ENCODE data around the gene TRABD2B.

Gene TRABD2B

DNA sequence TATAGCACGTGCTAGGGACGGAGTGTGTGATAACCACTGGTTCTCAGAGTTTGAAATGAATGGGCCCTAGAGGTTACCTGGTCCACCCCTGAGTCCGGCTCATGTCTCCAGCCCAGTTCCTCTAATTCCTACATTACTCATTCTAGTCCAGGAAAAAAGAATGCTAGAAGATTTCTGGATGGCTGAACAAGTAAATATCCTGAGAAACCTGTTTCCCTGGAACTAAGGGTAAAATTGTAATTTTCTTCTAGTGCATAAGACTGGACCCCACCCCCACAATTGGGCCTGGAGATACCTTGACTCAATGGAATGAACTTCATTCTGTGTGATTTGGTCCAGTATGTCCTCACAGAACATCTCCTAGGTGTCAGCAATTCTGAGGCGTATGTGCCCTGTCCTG lies 208.4 kb downstream of the TRABD2B start:
- DNase-seq: no peak

GRCh38 chr1:47787560-47787959 lies 209.6 kb downstream of the TRABD2B start:
- DNase-seq: no peak

- DNase-seq: no peak
These were observed 210.9 kb downstream of the TRABD2B start for GRCh38 chr1:47786316-47786715.

- DNase-seq: no peak
These were observed 211.5 kb downstream of the TRABD2B start for GRCh38 chr1:47785561-47786271.

DNA sequence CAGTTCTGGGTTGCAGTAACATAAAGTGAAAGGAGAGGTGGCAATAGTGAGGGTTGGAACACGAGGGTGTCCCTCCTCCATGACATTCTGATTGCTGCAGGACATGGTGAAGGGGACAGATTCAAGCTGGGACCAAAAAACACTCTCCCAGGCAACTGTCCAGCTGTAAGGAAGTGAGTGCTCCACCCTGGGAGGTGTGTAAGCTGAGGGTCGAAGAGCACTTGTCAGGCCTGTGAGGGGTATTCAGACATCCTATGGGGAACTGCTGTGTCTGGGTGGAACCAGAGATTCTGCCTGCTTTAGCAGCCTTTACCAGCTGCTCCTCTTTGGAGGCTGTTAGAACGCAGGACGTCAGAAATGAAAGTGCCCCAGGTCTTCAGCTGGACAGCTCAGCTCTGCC lies 212.1 kb downstream of the TRABD2B start:
- no peak for DNase-seq

DNA sequence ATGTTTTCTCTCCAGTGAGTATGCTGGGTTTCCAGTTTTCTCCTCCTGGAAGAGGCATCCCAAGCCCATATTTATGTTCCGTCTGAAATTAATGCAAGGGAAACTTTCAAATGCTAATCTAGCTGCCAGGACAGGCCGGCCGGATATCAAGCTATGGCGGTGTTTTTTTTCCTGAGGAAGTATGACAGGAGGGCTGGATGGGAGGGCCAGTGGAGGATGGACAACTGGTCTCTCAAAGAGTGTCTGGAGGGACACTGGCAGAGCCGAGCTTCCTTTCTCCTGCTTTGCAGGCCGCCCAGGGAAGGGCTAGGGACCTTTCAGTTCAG lies 212.7 kb downstream of the TRABD2B start:
- no peak for DNase-seq

DNA sequence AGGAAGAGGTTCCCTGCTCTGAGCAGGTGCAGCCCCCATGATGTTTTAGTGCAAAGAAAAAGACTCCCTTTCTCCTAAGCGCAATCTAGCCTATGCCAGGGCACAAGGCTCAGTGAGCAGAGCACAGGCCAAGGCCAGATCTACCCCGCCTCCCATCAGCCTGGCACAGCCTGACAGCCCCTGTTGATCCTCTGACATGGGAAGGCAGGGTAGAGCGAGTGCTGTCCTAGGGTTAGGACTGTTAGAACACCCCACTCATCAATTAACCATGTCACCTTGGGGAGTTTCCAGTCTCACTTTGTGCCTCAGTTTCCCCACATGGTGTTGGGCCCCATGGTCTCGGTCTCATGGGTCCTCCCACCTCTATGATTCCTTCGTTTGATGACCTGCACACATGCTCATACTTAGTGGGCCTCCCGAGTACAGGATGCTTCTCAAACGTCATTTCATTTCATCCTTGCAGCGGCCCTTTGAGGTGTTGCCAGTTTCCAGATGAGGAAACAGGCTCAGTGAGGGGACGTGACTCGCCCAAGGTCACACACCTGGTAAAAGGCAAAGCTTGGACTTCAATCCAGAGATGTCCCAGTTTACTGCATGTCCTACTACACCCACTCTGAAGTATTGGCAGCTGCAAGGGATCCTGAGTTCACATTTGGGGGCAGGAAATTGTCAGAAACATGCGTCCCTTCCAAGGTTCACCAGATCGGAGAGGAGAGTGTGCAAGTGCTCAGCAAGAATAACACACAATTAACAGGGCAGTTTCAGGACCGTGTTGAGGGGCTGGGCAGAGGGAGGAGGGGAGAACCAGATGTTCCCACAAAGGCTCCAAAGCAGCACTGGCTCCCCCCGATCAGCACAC lies 213.3 kb downstream of the TRABD2B start:
- DNase-seq: no peak

DNA sequence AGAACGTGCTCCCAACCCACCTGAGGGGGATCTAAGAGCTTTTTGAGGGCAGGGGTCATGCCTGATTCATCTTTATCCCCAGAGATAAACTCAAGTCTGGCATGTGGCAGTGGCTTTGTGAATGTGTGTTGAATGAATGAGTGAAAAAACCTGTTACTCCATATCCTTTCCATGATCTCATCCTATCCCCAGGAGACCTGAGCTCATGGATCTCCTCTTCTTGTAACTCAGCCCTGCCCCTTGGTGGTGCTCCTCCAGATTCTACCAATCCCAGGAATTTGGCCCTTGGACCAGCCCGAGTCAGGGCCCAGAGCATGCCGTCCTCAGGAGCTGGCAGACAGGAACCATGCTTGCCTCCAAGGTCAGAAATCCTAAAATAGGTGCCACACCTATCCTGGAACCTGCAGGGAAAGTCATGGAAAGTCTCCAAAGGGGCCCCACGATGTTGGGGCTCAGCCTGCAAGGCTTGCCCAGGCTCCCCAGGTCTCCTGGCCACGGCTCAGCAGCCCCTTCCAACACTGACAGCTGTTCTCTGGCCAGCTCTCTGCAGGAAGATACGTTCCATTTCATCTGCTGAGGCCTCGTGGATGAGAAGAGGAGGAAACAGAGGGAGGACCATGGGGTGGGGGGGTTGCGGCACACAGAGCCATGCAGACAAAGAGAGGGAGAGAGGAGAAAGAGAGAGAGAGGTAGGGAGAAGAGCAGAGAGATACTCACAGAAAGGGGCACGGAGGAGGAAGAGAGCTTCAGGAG lies 214.6 kb downstream of the TRABD2B start:
- DNase-seq: no peak

- DNase-seq: peak; percentile 10
These were observed 215.8 kb downstream of the TRABD2B start for GRCh38 chr1:47781171-47781959.

- no peak for DNase-seq
These were observed 216.7 kb downstream of the TRABD2B start for GRCh38 chr1:47780469-47780995.

- no peak for DNase-seq
These were observed 217.6 kb downstream of the TRABD2B start for GRCh38 chr1:47779613-47780012.

DNA sequence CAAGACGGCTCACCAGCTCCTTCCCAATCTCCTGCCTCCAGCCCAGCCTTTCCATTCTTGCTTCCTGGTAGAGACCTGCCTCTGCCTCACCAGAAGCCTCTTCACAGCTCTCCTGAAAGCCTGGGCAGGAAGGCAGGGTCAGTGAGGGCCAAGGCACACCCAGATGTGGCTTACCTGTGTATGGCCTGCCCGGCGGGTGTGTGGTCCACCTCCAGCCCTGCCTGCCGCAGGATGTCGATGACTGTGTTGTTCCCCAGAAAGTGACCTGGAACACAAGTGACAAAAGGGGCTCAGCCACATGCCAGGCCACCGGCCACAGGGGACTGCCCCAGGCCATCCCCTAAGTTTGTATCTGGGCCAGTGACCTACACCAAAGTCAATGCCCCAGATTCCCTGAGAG lies 218.9 kb downstream of the TRABD2B start:
- DNase-seq: no peak

DNA sequence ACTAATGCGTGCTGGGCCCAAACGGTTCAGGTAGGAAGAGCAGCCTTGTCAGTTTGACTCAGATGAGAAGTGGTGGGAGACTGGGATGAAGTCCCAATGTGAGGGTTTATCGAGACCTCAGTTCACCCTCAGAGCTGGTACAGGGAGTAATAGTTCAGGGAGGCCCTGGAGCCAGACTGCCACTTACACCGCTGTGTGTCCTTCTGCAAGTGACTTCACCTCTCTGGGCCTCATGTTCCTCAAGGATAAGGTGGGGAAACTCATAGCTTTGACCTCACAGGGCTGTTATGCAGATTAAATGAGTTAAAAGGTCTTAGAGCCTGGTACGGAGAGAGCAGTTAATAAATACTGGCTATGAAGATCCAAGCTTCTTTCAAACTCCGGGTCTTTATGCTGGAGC lies 219.9 kb downstream of the TRABD2B start:
- DNase-seq: no peak

GRCh38 chr1:47776667-47777131 lies 220.5 kb downstream of the TRABD2B start:
- peak; percentile 73 for DNase-seq

DNA sequence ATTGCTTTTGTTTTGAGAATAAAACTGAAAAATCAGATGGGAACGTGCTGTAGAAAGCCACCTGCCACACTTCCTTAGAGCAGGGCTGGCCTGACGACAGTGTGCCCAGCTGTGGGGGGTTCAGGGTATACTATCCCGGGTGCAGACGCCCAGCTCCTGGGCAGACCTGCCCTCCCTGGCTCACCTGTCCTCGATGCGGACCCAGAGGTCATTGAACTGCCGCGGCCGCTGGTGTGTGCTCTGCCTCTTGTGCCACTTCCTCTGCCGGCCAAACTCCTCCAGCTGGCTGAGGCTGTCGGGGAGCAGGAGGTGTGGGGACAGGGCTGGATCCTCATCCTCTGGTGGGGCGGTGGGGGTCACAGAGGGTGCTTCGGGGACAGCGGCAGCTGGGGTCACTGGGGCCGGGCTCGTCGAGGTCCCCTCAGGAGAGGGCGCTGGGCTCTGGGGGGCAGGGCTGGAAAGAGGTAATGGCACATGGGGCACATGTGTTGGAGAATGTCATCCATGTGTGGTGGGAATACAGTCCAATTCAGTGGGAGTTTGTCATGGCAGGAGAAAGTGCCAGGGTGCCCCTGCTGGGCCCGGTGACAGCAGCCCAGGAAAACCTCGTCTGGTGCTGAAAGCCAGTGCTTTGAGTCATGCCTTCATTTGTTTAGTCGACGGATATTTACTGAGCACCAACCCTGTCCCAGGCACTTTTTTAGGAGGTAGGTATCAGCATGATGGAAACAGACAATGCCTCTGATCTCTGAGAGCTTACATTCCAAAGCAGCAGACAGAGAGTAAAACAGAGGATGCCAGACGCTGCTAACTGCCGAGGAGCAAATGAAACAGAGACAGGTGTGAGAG lies 222.0 kb downstream of the TRABD2B start:
- no peak for DNase-seq

- DNase-seq: no peak
These were observed 224.1 kb downstream of the TRABD2B start for GRCh38 chr1:47772960-47773682.

DNA sequence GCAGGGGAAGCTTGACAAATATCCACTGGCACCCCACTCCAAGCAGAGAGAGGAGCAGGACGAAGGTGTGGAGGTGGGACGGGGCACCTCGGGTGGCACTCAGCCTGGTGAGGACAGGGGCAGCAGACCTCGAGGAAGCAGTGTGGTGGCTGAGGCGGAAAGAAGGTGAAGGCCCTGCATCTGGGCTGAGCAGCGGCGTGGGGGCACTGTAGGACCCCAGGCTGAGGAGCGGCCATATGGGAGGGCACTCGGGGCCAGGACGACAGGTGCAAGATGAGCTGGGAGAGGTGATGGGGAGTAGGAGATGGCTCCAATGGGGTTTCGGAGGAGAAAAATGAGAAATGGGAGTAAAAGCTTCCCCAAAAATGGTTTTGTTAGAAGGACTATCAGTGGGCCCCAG lies 224.9 kb downstream of the TRABD2B start:
- DNase-seq: no peak

DNA sequence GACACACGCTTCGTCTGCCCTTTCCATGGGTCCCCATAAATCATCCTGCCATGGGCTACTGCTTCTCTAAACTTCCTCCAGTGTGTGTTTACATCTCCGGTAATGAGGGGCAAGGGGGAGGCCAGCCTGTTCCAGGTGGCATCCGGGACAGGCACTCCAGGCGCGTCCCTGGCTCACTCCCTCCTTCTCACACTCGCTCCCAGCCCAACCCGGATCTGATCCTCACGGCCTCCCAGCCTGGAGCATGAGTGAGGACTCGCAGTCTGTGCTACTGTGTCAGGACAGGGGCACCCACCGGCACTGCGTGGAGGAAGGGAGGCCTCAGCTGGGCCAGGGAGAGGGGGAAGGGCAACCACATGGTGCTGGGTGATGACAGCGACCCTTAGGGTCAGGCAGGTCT lies 225.4 kb downstream of the TRABD2B start:
- no peak for DNase-seq

DNA sequence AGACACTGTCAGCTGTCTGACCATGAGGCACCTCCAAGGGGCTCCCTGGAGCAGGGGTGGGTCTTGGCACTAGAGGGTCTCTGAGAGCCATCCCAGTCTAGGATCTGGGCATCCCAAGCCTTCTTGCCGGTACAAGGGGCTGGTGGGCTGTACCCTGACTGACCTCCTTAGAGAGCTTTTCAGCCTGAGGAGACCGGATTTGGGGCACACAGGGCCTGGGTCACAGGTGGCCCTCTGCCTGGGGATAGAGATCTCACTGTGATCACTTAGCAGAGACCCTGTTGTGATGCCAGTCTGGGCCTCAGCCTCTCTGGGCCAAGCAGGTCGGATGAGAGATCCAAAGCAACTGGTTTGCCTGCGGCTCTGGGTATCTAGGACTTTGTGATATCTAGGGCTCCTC lies 227.2 kb downstream of the TRABD2B start:
- no peak for DNase-seq

GRCh38 chr1:47769295-47769694 lies 227.9 kb downstream of the TRABD2B start:
- DNase-seq: peak; percentile 30

GRCh38 chr1:47767741-47768100 lies 229.5 kb downstream of the TRABD2B start:
- DNase-seq: no peak

Measured in NCI-H1092 treated with DMSO at 0.1 percent for 48 hours (cell line).